Dendritic cell treated with granulocyte-macrophage colony-stimulating factor and Interleukin-4, amounts not matched to agents 40 ng/mL and 50 ng/mL, for 4 days (primary cell): Measurements from ENCODE around the gene DNAJA1.
"Not testable (repeated sequence)": the region's sequence is repeated elsewhere in the genome, so short reads cannot be mapped to it uniquely, and the experiment has no call there.

Experiments used
- H3K27ac Mint-ChIP-seq: one replicate; pipeline ENCODE4 v1.8.0; 2022; ENCODE audit warnings: mild to moderate bottlenecking, mixed read lengths
- H3K27me3 Mint-ChIP-seq: one replicate; pipeline ENCODE4 v1.8.0; 2022; ENCODE audit warnings: mild to moderate bottlenecking, mixed read lengths
- H3K36me3 Mint-ChIP-seq: one replicate; pipeline ENCODE4 v1.8.0; 2022; ENCODE audit warnings: low read depth, mixed read lengths
- H3K4me1 Mint-ChIP-seq: one replicate; pipeline ENCODE4 v1.8.0; 2022; ENCODE audit warnings: low read depth, mixed read lengths
- H3K4me3 Mint-ChIP-seq: one replicate; pipeline ENCODE4 v1.8.0; 2022; ENCODE audit warnings: mild to moderate bottlenecking, moderate library complexity, mixed read lengths
- H3K9me3 Mint-ChIP-seq: one replicate; pipeline ENCODE4 v1.8.0; 2022; ENCODE audit warnings: mixed read lengths
- intact Hi-C: fragments of 100-400 bp; cut with micrococcal nuclease; formaldehyde crosslinking; loops from one replicate; pipeline ENCODE4 v1.15.0; 2022

Gene DNAJA1

DNA sequence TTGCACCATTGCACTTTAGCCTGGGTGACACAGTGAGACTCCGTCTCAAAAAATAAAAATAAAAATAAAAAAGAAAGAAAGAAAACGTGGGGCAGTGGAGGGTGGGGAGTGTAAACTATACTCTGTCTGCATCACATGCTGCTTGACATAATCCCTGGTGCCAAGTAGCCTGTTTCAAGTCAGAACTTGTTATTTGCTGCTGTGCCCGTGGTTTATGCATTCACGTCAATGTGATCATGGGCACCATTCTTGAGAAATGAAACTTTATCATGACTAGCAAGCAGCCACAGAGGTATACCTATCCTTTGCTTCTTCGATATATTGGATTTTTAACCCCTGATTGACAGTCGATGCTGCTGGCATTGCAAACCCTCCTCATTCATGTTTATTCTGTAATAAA lies 55.5 kb downstream of the DNAJA1 start:
- Mint-ChIP-seq H3K27ac (no peak overlapping the region), H3K9me3 (no peaks in the 10 kb centered on the region), H3K4me3 (no peak overlapping the region), H3K4me1 (peaks cover 10% of the 10 kb centered on the region), H3K27me3 (no peaks in the 10 kb centered on the region), H3K36me3 (peaks cover 9% of the 10 kb centered on the region)
- intact Hi-C loops: loop anchor here (5.0 kb wide), 1 partner anchor 37 kb away; no protein-coding TSS in a partner anchor

DNA sequence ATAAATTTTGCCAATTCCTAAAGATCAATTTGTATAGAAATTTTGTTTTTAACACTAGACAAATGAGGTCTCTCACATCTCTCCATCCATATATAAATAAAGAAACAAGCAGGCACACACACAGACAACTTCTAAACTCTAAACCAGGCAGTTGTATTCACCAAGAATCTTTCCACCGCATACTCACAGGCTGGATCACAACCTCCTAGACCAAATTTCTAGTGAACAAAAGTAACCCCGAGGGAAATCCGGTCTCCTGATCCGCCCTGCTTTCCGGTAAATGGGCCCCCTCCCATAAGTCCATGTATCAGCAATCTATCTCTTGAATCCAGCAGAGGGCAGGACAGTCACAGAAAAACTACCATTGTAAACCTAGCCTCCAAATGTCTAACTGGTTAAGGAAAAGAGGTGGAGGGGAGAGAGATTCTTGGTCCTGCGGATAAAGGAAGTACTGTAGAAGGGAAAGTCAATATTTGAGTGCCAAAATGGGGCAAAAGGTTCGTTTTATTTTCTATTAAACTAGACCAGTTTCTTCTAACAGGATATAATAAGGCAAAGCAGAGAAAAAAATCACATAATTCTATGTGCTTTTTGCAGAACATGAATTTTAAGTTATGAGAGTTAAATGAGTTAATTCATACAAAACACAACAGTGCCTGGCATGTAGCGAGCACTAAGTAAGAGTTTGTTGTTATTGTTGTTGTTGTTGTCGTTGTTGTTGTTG lies 56.2 kb downstream of the DNAJA1 start:
- Mint-ChIP-seq H3K27ac (no peak overlapping the region), H3K36me3 (peaks cover 5% of the 10 kb centered on the region), H3K27me3 (no peaks in the 10 kb centered on the region), H3K4me3 (no peak overlapping the region), H3K9me3 (no peaks in the 10 kb centered on the region), H3K4me1 (peaks cover 11% of the 10 kb centered on the region)
- intact Hi-C loops: loop anchor here (1.0 to 5.0 kb wide), 2 partner anchors 36 to 144 kb away; no protein-coding TSS in a partner anchor

DNA sequence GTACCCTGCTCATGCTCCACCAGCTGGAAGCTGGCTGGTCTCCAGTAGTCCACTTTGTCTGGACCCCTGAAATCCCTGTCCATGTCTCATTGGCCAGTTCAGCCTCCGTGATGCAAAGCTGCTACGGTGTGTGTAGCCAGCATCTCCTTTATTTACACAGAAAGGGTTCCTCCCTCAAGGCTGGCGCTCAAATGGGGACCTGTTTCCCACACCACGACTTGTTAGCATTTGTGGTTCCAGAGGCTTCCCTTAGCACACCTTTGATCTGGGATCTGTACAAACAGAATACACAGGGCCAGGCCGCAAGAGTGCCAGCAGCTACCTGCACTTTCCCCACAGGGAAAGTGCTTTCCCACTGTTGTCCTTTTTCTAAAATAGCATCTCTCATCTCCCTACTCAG lies 57.1 kb downstream of the DNAJA1 start:
- H3K9me3 Mint-ChIP-seq: no peaks in the 10 kb centered on the region
- peak overlapping the region; percentile 54 for H3K4me3 Mint-ChIP-seq
- no peaks in the 10 kb centered on the region for H3K27me3 Mint-ChIP-seq
- intact Hi-C loops: loop anchor here (2.0 to 5.0 kb wide), 2 partner anchors 35 to 87 kb away; no protein-coding TSS in a partner anchor
- H3K36me3 Mint-ChIP-seq: no peaks in the 10 kb centered on the region
- H3K27ac Mint-ChIP-seq: no peak overlapping the region
- peaks cover 16% of the 10 kb centered on the region for H3K4me1 Mint-ChIP-seq

DNA sequence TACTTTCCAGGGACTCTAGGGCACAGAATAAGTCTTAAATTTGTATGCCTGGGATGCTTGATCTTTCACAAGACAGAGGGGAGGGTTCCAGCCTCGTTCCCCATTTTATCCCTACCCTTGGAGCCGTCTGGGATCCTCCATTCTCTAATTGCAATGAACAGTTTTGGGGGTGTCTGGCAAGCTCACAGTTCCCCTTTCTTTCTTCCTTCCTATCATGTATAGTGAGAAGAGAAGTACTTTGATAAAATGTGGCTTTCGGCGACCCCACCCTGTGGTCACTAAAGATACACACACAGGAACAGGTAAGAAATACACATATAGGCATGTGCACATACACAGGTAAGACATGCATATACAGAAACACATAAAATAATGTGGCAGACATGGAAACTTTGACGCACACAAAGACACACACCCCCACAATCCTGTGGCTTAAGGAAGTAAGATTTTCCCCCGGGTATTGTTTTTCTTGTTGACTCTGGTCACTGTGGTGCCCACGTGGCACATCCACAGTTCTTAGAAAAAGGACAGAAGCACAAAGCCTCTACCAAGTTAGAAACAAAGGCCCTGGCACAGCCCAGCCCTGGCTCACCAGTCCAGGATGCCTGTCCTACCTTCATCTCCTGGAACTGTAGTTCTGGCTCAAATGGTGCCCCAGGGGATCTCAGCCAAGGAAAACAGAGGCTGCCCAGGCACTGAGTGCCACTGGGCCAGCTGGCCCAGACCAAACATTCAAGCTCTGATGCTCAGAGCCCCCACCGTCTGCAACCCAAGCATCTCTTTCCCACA lies 57.7 kb downstream of the DNAJA1 start:
- intact Hi-C loops: loop anchor here (2.0 to 5.0 kb wide), 2 partner anchors 35 to 86 kb away; no protein-coding TSS in a partner anchor
- H3K9me3 Mint-ChIP-seq: no peaks in the 10 kb centered on the region
- H3K27me3 Mint-ChIP-seq: no peaks in the 10 kb centered on the region
- no peak overlapping the region for H3K27ac Mint-ChIP-seq
- peaks cover 12% of the 10 kb centered on the region for H3K4me1 Mint-ChIP-seq
- no peaks in the 10 kb centered on the region for H3K36me3 Mint-ChIP-seq
- peak overlapping the region; percentile 54 for H3K4me3 Mint-ChIP-seq

DNA sequence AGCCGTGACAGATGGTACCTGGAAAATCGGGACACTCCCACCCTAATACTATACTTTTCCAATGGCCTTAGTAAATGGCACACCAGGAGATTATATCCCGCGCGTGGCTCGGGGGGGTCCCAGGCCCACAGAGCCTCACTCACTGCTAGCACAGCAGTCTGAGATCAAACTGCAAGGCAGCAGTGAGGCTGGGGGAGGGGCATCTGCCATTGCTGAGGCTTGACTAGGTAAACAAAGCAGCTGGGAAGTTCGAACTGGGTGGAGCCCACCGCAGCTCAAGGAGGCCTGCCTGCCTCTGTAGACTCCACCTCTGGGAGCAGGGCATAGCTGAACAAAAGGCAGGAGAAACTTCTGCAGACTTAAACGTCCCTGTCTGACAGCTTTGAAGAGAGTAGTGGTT lies 60.6 kb downstream of the DNAJA1 start:
- H3K9me3 Mint-ChIP-seq, H3K27me3 Mint-ChIP-seq, intact Hi-C loops, H3K4me3 Mint-ChIP-seq, H3K36me3 Mint-ChIP-seq: not testable (repeated sequence)
- Mint-ChIP-seq H3K4me1 (peaks cover 12% of the 10 kb centered on the region), H3K27ac (peak overlapping the region; percentile 25)
